Panc1 (cell line): ENCODE measurements around the gene MGST1. TPM values are rescaled to one million over a fixed set of nuclear protein-coding genes. Genes with fewer than 3 reads are reported as not detected.

Experiments used
- ATAC-seq: fragments of 200-7000 bp; cut with Tn5 transposase; 2 replicates; pipeline ENCODE4 v1.9.1; 2020; ENCODE audit warnings: mild to moderate bottlenecking, moderate library complexity
- BruUV-seq: library from RNA; stranded (reverse); fragments of 400-500 nt; replicated peaks from 2 replicates; lab custom pipeline; 2021; lab: Mats Ljungman, UMichigan
- CTCF ChIA-PET: fragments of 300-600 bp; sonication (Branson Sonifier 250); formaldehyde crosslinking; loops from one replicate; lab custom pipeline; 2022; ENCODE audit warnings: antibody characterized with exemption; lab: Charles Lee
- POLR2A ChIA-PET: fragments of 300-600 bp; sonication (Branson Sonifier 250); formaldehyde crosslinking; loops from one replicate; lab custom pipeline; 2022; ENCODE audit warnings: antibody characterized with exemption; lab: Charles Lee
- DNase-seq: peaks from one replicate; pipeline ENCODE4 v3.0.0-alpha.2; 2010; ENCODE audit warnings: low read depth, low spot score
- H3K27ac ChIP-seq: 2 replicates; pipeline ENCODE4 v1.5.1; 2011; ENCODE audit warnings: mild to moderate bottlenecking, low read length, inconsistent platforms
- H3K27me3 ChIP-seq: fragments of 200-500 bp; sonication (Bioruptor generic); 2 replicates; pipeline ENCODE4 v1.6.0; 2014; ENCODE audit warnings: low read length, inconsistent platforms; ENCODE audit not compliant: control insufficient read depth, insufficient read depth
- H3K36me3 ChIP-seq: fragments of 200-500 bp; sonication (Bioruptor generic); 2 replicates; pipeline ENCODE4 v1.5.1; 2014; ENCODE audit warnings: inconsistent platforms, mild to moderate bottlenecking, low read length, moderate library complexity; ENCODE audit not compliant: control insufficient read depth, insufficient read depth
- H3K4me1 ChIP-seq: 2 replicates; pipeline ENCODE4 v1.5.1; 2011; ENCODE audit warnings: inconsistent platforms, mild to moderate bottlenecking, low read length, moderate library complexity; ENCODE audit not compliant: control insufficient read depth, insufficient read depth
- H3K4me3 ChIP-seq, 2 experiments: 2 replicates each; pipeline ENCODE4 v1.5.1; 2011 to 2012; ENCODE audit warnings: low read depth in 2 of 2, low read length in 2 of 2, mild to moderate bottlenecking in 2 of 2, inconsistent platforms in 1 of 2, moderate library complexity in 1 of 2
- H3K9me3 ChIP-seq: fragments of 200-500 bp; sonication (Bioruptor generic); 2 replicates; pipeline ENCODE4 v1.5.1; 2014; ENCODE audit warnings: low read depth, mild to moderate bottlenecking, inconsistent platforms, low read length, moderate library complexity; ENCODE audit not compliant: control insufficient read depth, insufficient read depth
- POLR2AphosphoS5 ChIP-seq: IDR thresholded peaks from 2 replicates; pipeline ENCODE4 v1.6.1; 2012; ENCODE audit warnings: mild to moderate bottlenecking, low read depth, low read length, moderate library complexity
- SIN3A ChIP-seq: IDR thresholded peaks from 2 replicates; pipeline ENCODE4 v1.6.1; 2012; ENCODE audit warnings: low read depth, mild to moderate bottlenecking, low read length, moderate library complexity, borderline replicate concordance; ENCODE audit not compliant: insufficient read depth
- TCF7L2 ChIP-seq: IDR thresholded peaks from 2 replicates; pipeline ENCODE4 v1.6.1; 2011; ENCODE audit warnings: mild to moderate bottlenecking, low read depth, low read length, inconsistent platforms
- in situ Hi-C: cut with HindIII; loops from 2 replicates; pipeline ENCODE4 v1.10.0; 2016; ENCODE audit warnings: low sequenced_read_pairs, low pct_unique_long_range_greater_than_20kb
- intact Hi-C: fragments of 100-400 bp; cut with micrococcal nuclease; formaldehyde crosslinking; loops from one replicate; pipeline ENCODE4 v1.10.0; 2022; ENCODE audit not compliant: unreplicated experiment
- total RNA-seq: library from RNA; stranded (reverse); gene quantifications from one replicate; pipeline ENCODE4 v1.2.1, GENCODE V29; 2021; ENCODE audit not compliant: unreplicated experiment
- TF ChIP-seq, protein P1 (sequence below), 2 experiments: IDR thresholded peaks; 2 replicates each; pipeline ENCODE4 v1.6.1; 2011 to 2012; ENCODE audit warnings: low read depth in 2 of 2, control low read depth in 1 of 2, low read length in 1 of 2, mild to moderate bottlenecking in 1 of 2, moderate library complexity in 1 of 2; ENCODE audit not compliant: insufficient read depth in 1 of 2
- TF ChIP-seq, protein P2 (sequence below): fragments of 450-650 bp; IDR thresholded peaks from 2 replicates; pipeline ENCODE4 v1.5.1; 2017; ENCODE audit warnings: mild to moderate bottlenecking

The MGST1 gene
- total RNA-seq, 1 experiment from 2014 or later, result 8.8 TPM

DNA sequence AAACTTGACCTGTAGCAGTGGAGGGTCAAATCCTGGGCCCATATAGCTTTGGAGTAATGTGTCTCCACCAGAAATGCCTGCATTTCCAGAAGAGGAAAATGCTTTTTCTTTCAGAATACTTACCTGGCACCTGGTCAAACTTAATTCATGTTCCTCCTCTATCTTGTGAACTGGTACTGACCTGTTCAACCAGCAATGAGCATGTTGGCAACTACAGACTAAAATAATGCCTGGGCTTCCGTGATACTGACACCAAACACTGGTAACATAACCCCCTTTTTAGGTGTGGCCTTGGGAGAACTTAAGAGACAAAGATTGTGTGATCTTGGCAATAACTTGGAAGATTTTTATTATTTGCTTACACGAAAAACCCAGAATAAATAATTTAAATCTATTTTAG, 23.8 kb upstream of the MGST1 start:
- POLR2A ChIA-PET, result no interaction called here
- no peak overlapping the region for H3K27ac ChIP-seq
- CTCF ChIA-PET, result no interaction called here

DNA sequence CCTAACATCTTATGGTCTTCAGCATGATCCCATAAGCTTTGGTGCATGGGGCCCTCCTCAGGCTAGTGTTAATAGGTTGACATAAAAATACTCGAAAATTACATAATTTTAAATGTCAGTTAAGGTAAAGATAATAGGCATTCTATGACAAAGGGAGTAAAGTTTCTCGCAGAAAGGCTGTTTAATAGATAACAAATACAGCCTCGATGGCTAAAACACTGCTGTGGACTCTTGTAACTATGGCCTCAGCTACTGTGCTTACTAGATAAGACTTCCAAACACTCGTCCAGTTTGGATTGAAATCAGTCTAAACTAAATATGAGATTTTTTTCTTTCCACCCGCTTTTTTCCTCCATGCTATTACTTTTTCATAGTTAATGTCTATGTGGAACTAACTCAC, 23.2 kb upstream of the MGST1 start:
- no peaks in the 10 kb centered on the region for H3K9me3 ChIP-seq
- H3K27ac ChIP-seq, result no peak overlapping the region
- intact Hi-C loops, result no loop called here
- no TSS peak for BruUV-seq
- no peaks in the 10 kb centered on the region for H3K36me3 ChIP-seq
- no peak overlapping the region for H3K4me3 ChIP-seq
- H3K4me1 ChIP-seq, result no peaks in the 10 kb centered on the region
- TF ChIP-seq, protein P1, sequence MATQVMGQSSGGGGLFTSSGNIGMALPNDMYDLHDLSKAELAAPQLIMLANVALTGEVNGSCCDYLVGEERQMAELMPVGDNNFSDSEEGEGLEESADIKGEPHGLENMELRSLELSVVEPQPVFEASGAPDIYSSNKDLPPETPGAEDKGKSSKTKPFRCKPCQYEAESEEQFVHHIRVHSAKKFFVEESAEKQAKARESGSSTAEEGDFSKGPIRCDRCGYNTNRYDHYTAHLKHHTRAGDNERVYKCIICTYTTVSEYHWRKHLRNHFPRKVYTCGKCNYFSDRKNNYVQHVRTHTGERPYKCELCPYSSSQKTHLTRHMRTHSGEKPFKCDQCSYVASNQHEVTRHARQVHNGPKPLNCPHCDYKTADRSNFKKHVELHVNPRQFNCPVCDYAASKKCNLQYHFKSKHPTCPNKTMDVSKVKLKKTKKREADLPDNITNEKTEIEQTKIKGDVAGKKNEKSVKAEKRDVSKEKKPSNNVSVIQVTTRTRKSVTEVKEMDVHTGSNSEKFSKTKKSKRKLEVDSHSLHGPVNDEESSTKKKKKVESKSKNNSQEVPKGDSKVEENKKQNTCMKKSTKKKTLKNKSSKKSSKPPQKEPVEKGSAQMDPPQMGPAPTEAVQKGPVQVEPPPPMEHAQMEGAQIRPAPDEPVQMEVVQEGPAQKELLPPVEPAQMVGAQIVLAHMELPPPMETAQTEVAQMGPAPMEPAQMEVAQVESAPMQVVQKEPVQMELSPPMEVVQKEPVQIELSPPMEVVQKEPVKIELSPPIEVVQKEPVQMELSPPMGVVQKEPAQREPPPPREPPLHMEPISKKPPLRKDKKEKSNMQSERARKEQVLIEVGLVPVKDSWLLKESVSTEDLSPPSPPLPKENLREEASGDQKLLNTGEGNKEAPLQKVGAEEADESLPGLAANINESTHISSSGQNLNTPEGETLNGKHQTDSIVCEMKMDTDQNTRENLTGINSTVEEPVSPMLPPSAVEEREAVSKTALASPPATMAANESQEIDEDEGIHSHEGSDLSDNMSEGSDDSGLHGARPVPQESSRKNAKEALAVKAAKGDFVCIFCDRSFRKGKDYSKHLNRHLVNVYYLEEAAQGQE (IDR thresholded peaks at IDR 0.05; ENCODE audit: insufficient read depth in 1 of 2, low read depth in 2 of 2, low read length in 1 of 2), result no peak
- no peak for TF ChIP-seq TCF7L2
- TF ChIP-seq, protein P2, sequence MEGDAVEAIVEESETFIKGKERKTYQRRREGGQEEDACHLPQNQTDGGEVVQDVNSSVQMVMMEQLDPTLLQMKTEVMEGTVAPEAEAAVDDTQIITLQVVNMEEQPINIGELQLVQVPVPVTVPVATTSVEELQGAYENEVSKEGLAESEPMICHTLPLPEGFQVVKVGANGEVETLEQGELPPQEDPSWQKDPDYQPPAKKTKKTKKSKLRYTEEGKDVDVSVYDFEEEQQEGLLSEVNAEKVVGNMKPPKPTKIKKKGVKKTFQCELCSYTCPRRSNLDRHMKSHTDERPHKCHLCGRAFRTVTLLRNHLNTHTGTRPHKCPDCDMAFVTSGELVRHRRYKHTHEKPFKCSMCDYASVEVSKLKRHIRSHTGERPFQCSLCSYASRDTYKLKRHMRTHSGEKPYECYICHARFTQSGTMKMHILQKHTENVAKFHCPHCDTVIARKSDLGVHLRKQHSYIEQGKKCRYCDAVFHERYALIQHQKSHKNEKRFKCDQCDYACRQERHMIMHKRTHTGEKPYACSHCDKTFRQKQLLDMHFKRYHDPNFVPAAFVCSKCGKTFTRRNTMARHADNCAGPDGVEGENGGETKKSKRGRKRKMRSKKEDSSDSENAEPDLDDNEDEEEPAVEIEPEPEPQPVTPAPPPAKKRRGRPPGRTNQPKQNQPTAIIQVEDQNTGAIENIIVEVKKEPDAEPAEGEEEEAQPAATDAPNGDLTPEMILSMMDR, result no peak
- no peak for TF ChIP-seq POLR2AphosphoS5
- no peak for TF ChIP-seq SIN3A
- ChIA-PET CTCF (no interaction called here), POLR2A (no interaction called here)
- in situ Hi-C loops, result no loop called here
- ATAC-seq (no peak), DNase-seq (no peak)
- no peaks in the 10 kb centered on the region for H3K27me3 ChIP-seq

More for the DNA sequence above, 23.8 kb upstream of the MGST1 start:
- Histone ChIP-seq H3K4me3 (no peak overlapping the region), H3K36me3 (no peaks in the 10 kb centered on the region), H3K9me3 (no peaks in the 10 kb centered on the region), H3K27me3 (no peaks in the 10 kb centered on the region), H3K4me1 (no peaks in the 10 kb centered on the region)
- in situ Hi-C loops (no loop called here), intact Hi-C loops (no loop called here)
- TF ChIP-seq, protein P2, result no peak
- TF ChIP-seq POLR2AphosphoS5 (no peak), SIN3A (no peak), TCF7L2 (no peak)
- TF ChIP-seq, protein P1 (IDR thresholded peaks at IDR 0.05; ENCODE audit: insufficient read depth in 1 of 2, low read depth in 2 of 2, low read length in 1 of 2), result no peak
- DNase-seq, result no peak
- no peak for ATAC-seq
- BruUV-seq, result no TSS peak
